SU-DHL-6 (cell line): ENCODE results near the gene ACACB.

Source experiments
- EZH2phosphoT487 ChIP-seq: fragments of 200-600 bp; sonication (generic), shearing (Covaris generic); conservative IDR thresholded peaks from 2 replicates; pipeline ENCODE4 v1.6.1; 2018; ENCODE audit warnings: mild to moderate bottlenecking, antibody characterized with exemption, low read length, moderate library complexity, mixed read lengths
- TF ChIP-seq, protein P1 (sequence below): fragments of 200-600 bp; sonication (generic); IDR thresholded peaks from one replicate; pipeline ENCODE4 v1.5.1; 2017; ENCODE audit warnings: antibody characterized with exemption, mild to moderate bottlenecking, low read length, moderate library complexity; ENCODE audit not compliant: insufficient read depth, poor library complexity, severe bottlenecking

DNA sequence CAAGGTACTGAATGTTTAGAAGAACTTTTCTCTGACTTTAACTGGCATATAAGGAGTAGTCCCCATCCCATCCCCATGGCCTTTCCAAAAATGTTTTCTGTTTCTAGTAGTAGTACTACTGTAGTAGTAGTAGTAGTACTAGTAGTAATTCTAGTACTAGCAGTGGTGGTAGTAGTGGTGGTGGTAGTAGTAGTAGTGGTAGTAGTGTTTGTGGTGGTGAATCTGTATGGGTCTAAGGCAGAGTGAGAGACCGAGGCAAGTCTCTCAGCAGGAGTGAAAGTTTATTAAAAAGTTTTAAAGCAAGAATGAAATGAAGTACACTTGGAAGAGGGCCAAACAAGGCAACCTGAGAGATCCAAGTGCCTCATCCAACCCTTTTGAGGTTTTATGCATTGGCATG lies 134.1 kb downstream of the ACACB start:
- TF ChIP-seq, protein P1, sequence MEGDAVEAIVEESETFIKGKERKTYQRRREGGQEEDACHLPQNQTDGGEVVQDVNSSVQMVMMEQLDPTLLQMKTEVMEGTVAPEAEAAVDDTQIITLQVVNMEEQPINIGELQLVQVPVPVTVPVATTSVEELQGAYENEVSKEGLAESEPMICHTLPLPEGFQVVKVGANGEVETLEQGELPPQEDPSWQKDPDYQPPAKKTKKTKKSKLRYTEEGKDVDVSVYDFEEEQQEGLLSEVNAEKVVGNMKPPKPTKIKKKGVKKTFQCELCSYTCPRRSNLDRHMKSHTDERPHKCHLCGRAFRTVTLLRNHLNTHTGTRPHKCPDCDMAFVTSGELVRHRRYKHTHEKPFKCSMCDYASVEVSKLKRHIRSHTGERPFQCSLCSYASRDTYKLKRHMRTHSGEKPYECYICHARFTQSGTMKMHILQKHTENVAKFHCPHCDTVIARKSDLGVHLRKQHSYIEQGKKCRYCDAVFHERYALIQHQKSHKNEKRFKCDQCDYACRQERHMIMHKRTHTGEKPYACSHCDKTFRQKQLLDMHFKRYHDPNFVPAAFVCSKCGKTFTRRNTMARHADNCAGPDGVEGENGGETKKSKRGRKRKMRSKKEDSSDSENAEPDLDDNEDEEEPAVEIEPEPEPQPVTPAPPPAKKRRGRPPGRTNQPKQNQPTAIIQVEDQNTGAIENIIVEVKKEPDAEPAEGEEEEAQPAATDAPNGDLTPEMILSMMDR = no peak
- no peak for TF ChIP-seq EZH2phosphoT487
